ENCODE measurements around the gene ENG. TPM values are rescaled to one million over a fixed set of nuclear protein-coding genes. Genes with fewer than 3 reads are reported as not detected.
A peak's percentile ranks its signal among the peaks of the same experiment; 100 is the strongest.

Gene ENG
- total and polyA plus RNA-seq, 2 of the 4 experiments (the other 2 are of a cell fraction): 3.6 to 83.3 TPM

GRCh38 chr9:127876764-127877562 is 22.5 kb upstream of the ENG start:
- ATAC-seq (ENCODE audit: low read depth) (peak; percentile 24), DNase-seq (no peak)
- Histone ChIP-seq H3K36me3 (ENCODE audit: control insufficient read depth, insufficient read depth, low read length) (peaks cover 6% of the 10 kb centered on the region), H4K8ac (ENCODE audit: low read depth in 2 of 2, low read length in 2 of 2) (peak overlapping the region; percentile 96 to 97), H2AK5ac (ENCODE audit: low read depth, low read length) (peak overlapping the region; percentile 97), H3K4ac (ENCODE audit: low read depth, low read length) (peak overlapping the region; percentile 89), H2BK20ac (ENCODE audit: low read depth, low read length) (no peak overlapping the region), H4K91ac (ENCODE audit: insufficient read depth, low read depth, low read length) (peak overlapping the region; percentile 61), H3K4me1 (ENCODE audit: control insufficient read depth, insufficient read depth, low read length) (peaks cover 24% of the 10 kb centered on the region), H3K9me3 (ENCODE audit: control insufficient read depth, insufficient read depth, low read length) (no peaks in the 10 kb centered on the region), H3K4me2 (ENCODE audit: low read depth, low read length) (peak overlapping the region; percentile 95), H2BK5ac (ENCODE audit: low read depth, low read length, poor library complexity, severe bottlenecking) (peak overlapping the region; percentile 64), H2AK9ac (replicated peaks; ENCODE audit: low read depth, low read length, poor library complexity) (peak overlapping the region; percentile 99), H3K14ac (replicated peaks; ENCODE audit: low read depth, low read length) (peak overlapping the region; percentile 97), H3K79me1 (ENCODE audit: low read depth in 1 of 2, low read length in 2 of 2) (peaks cover 20 to 34% of the 10 kb centered on the region in 2 experiments; a peak in 3 of 4 replicates), H3K9me1 (ENCODE audit: insufficient read depth, low read length) (no peaks in the 10 kb centered on the region), H3K4me3 (ENCODE audit: insufficient read depth, low read depth, low read length) (peak overlapping the region; percentile 62), H3K9ac (ENCODE audit: low read depth, low read length) (peak overlapping the region; percentile 87), H3K23ac (ENCODE audit: low read depth, low read length) (peak overlapping the region; percentile 93), H2BK120ac (ENCODE audit: low read depth, low read length) (peak overlapping the region; percentile 52), H2AFZ (replicated peaks; ENCODE audit: low read length, poor library complexity) (peak overlapping the region; percentile 96), H3K27me3 (ENCODE audit: control insufficient read depth, insufficient read depth, low read length) (no peaks in the 10 kb centered on the region), H2BK15ac (ENCODE audit: low read depth, low read length) (no peak overlapping the region; the same call in 2 of the 3 replicates), H3K56ac (ENCODE audit: extremely low read depth, insufficient read depth, low read length) (peak overlapping the region; percentile 18; the same call in 1 of the 2 replicates), H3K27ac (ENCODE audit: insufficient read depth, low read length) (peak overlapping the region; percentile 86), H4K5ac (ENCODE audit: low read depth, low read length) (peak overlapping the region; percentile 44), H3K18ac (ENCODE audit: low read depth, low read length) (peak overlapping the region; percentile 78; the same call in 1 of the 2 replicates), H4K20me1 (ENCODE audit: insufficient read depth, low read length) (0 out of 2 replicates have a peak, but pooled peaks cover 3% of the 10 kb centered on the region)
- CTCF ChIA-PET: interaction anchor here (1.4 kb wide), 1 partner anchor 34 kb away, joined by 3 read pairs; no protein-coding TSS in a partner anchor
- in situ Hi-C loops (cut with MboI; ENCODE audit: low sequenced_read_pairs) (no loop called here), intact Hi-C loops (cut with micrococcal nuclease) (no loop called here), dilution Hi-C loops (cut with HindIII; ENCODE audit: low sequenced_read_pairs, unreplicated experiment) (no loop called here)
- TF ChIP-seq POLR2A (IDR thresholded peaks at IDR 0.05; ENCODE audit: low read depth, low read length): no peak
- 28% methylated on average over 7 of the region's 26 CpGs; no CpG with 5 or more reads in 1 of the 2 experiments for WGBS, 2 experiments (ENCODE audit: extremely low coverage in 2 of 2, insufficient read length in 1 of 2)
- POLR2A ChIA-PET (ENCODE audit: unreplicated experiment): no interaction called here
- BruUV-seq (replicated peaks): no TSS peak
